Measurements from ENCODE around the gene NDUFS2.
A peak's percentile ranks its signal among the peaks of the same experiment; 100 is the strongest.

Gene NDUFS2

GRCh38 chr1:161201836-161202712 is at the start of gene NDUFS2:
Gene NDUFS2, plus strand, starts transcription at chr1:161202367. Its CDS starts 19 bp downstream, at chr1:161202386.
- peak; percentile 98 for DNase-seq

GRCh38 chr1:161153176-161153575 is 49.0 kb upstream of the NDUFS2 start:
- no peak for DNase-seq

GRCh38 chr1:161153682-161154337 is 48.4 kb upstream of the NDUFS2 start, which contains the start of gene UFC1:
Gene UFC1, plus strand, starts transcription at chr1:161153978. Its CDS starts 20 bp downstream, at chr1:161153998.
- DNase-seq = peak; percentile 83

GRCh38 chr1:161157867-161158266 is 44.3 kb upstream of the NDUFS2 start:
- DNase-seq = no peak

GRCh38 chr1:161158316-161159010 is 43.7 kb upstream of the NDUFS2 start:
- DNase-seq = no peak

GRCh38 chr1:161159087-161159912 is 42.9 kb upstream of the NDUFS2 start, which contains the start of gene USP21:
Gene USP21, plus strand, starts transcription at chr1:161159500. Its CDS starts 1,141 bp downstream, at chr1:161160641.
- DNase-seq = peak; percentile 87

GRCh38 chr1:161159913-161160243 is 42.3 kb upstream of the NDUFS2 start:
- no peak for DNase-seq

- DNase-seq = no peak
Measured at GRCh38 chr1:161160671-161161145, 41.5 kb upstream of the NDUFS2 start.

- no peak for DNase-seq
Measured at GRCh38 chr1:161161652-161162051, 40.5 kb upstream of the NDUFS2 start.

GRCh38 chr1:161162052-161162451 is 40.1 kb upstream of the NDUFS2 start:
- no peak for DNase-seq

GRCh38 chr1:161162806-161163205 is 39.4 kb upstream of the NDUFS2 start:
- no peak for DNase-seq

GRCh38 chr1:161163793-161164192 is 38.4 kb upstream of the NDUFS2 start:
- no peak for DNase-seq

- DNase-seq = no peak
Measured at GRCh38 chr1:161164901-161165610, 37.1 kb upstream of the NDUFS2 start.

GRCh38 chr1:161165742-161166668 is 36.2 kb upstream of the NDUFS2 start, which contains the start of gene PPOX:
Gene PPOX, plus strand, starts transcription at chr1:161166426. Its CDS starts 422 bp downstream, at chr1:161166848.
- peak; percentile 94 for DNase-seq

GRCh38 chr1:161166669-161167548 is 35.3 kb upstream of the NDUFS2 start:
- DNase-seq = no peak

- DNase-seq = no peak
Measured at GRCh38 chr1:161168906-161169305, 33.3 kb upstream of the NDUFS2 start.

- DNase-seq = no peak
Measured at GRCh38 chr1:161171191-161171590, 31.0 kb upstream of the NDUFS2 start.

GRCh38 chr1:161171696-161172095 is 30.5 kb upstream of the NDUFS2 start:
- no peak for DNase-seq

GRCh38 chr1:161172349-161172748 is 29.8 kb upstream of the NDUFS2 start:
- no peak for DNase-seq

Measured in NCI-H2171 (cell line).